Mammary epithelial cell (primary cell): ENCODE measurements around the gene DNAH10.

Experiments used
- EZH2 ChIP-seq: IDR thresholded peaks from 2 replicates; pipeline ENCODE4 v1.6.1; 2012; ENCODE audit warnings: low read length, inconsistent platforms, borderline replicate concordance
- TF ChIP-seq, protein P1 (sequence below), 2 donors: IDR thresholded peaks in 1 of 2; conservative IDR thresholded peaks in 1 of 2; 2 replicates each; pipeline ENCODE4 v1.5.1; 2011 to 2012; ENCODE audit warnings: inconsistent platforms in 2 of 2, low read length in 2 of 2, mild to moderate bottlenecking in 2 of 2, control low read depth in 1 of 2, low read depth in 1 of 2; ENCODE audit not compliant: insufficient read depth in 1 of 2; ENCODE audit errors: extremely low read depth in 1 of 2

DNA sequence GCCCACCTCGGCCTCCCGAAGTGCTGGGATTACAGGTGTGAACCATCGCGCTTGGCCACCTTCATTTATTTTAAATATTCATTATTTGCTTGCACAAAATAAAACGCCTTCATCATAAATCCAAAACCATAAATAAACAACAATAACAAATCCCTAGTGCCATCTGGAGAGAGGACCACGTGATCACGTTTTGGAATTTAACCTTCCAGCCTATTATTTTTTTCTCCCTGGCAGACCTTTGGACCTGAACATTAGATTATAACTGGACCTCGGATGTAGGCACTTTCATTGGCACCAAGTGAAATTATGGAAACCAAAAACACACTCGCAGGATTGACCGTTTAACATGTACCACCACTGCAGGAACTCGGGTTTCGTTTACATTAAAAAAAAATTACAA lies 2.0 kb downstream of the DNAH10 start:
- TF ChIP-seq, protein P1, sequence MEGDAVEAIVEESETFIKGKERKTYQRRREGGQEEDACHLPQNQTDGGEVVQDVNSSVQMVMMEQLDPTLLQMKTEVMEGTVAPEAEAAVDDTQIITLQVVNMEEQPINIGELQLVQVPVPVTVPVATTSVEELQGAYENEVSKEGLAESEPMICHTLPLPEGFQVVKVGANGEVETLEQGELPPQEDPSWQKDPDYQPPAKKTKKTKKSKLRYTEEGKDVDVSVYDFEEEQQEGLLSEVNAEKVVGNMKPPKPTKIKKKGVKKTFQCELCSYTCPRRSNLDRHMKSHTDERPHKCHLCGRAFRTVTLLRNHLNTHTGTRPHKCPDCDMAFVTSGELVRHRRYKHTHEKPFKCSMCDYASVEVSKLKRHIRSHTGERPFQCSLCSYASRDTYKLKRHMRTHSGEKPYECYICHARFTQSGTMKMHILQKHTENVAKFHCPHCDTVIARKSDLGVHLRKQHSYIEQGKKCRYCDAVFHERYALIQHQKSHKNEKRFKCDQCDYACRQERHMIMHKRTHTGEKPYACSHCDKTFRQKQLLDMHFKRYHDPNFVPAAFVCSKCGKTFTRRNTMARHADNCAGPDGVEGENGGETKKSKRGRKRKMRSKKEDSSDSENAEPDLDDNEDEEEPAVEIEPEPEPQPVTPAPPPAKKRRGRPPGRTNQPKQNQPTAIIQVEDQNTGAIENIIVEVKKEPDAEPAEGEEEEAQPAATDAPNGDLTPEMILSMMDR (conservative IDR thresholded peaks at IDR 0.05 in 1 of 2, IDR thresholded peaks at IDR 0.05 in 1 of 2; ENCODE audit: extremely low read depth in 1 of 2, insufficient read depth in 1 of 2, low read depth in 1 of 2, low read length in 2 of 2) = no peak
- TF ChIP-seq EZH2 = no peak
